HT1080 (cell line): ENCODE data around the gene PCDH9. TPM values are rescaled to one million over a fixed set of nuclear protein-coding genes. Genes with fewer than 3 reads are reported as not detected.

Experiments
- DNase-seq: peaks from one replicate; pipeline ENCODE4 v3.0.0-alpha.2; 2015; ENCODE audit warnings: low read depth
- total RNA-seq: library from RNA; depleted of rRNA; stranded (reverse); fragments of >200 nt; shearing (Covaris generic); gene quantifications from 2 replicates; pipeline ENCODE4 v1.2.3, GENCODE V29; 2014

Gene PCDH9
- total RNA-seq, 1 experiment from 2014 or later: 0.92 TPM

GRCh38 chr13:66585669-66586203 lies 644.4 kb downstream of the PCDH9 start:
- DNase-seq: no peak

- DNase-seq: no peak
Measured at GRCh38 chr13:66581675-66582074, 648.5 kb downstream of the PCDH9 start.

GRCh38 chr13:66578305-66578704 lies 651.8 kb downstream of the PCDH9 start:
- no peak for DNase-seq

GRCh38 chr13:66577358-66577757 lies 652.8 kb downstream of the PCDH9 start:
- no peak for DNase-seq

GRCh38 chr13:66576381-66576780 lies 653.8 kb downstream of the PCDH9 start:
- DNase-seq: no peak

- DNase-seq: peak; percentile 18
Measured at GRCh38 chr13:66574606-66575005, 655.5 kb downstream of the PCDH9 start.

GRCh38 chr13:66567899-66568612 lies 662.1 kb downstream of the PCDH9 start:
- DNase-seq: no peak

GRCh38 chr13:66565279-66565678 lies 664.9 kb downstream of the PCDH9 start:
- no peak for DNase-seq

- DNase-seq: peak; percentile 57
Measured at GRCh38 chr13:66563076-66563475, 667.1 kb downstream of the PCDH9 start.

GRCh38 chr13:66562054-66562453 lies 668.1 kb downstream of the PCDH9 start:
- DNase-seq: no peak

- DNase-seq: no peak
Measured at GRCh38 chr13:66560991-66561390, 669.1 kb downstream of the PCDH9 start.

- DNase-seq: no peak
Measured at GRCh38 chr13:66560189-66560588, 669.9 kb downstream of the PCDH9 start.

- DNase-seq: no peak
Measured at GRCh38 chr13:66559093-66559492, 671.0 kb downstream of the PCDH9 start.

- no peak for DNase-seq
Measured at GRCh38 chr13:66558506-66558905, 671.6 kb downstream of the PCDH9 start.

GRCh38 chr13:66557357-66557756 lies 672.8 kb downstream of the PCDH9 start:
- no peak for DNase-seq

GRCh38 chr13:66556306-66556705 lies 673.8 kb downstream of the PCDH9 start:
- no peak for DNase-seq

- DNase-seq: no peak
Measured at GRCh38 chr13:66553391-66553790, 676.7 kb downstream of the PCDH9 start.

- DNase-seq: no peak
Measured at GRCh38 chr13:66551128-66551527, 679.0 kb downstream of the PCDH9 start.

GRCh38 chr13:66547685-66548084 lies 682.5 kb downstream of the PCDH9 start:
- no peak for DNase-seq

GRCh38 chr13:66546534-66547379 lies 683.4 kb downstream of the PCDH9 start:
- no peak for DNase-seq

GRCh38 chr13:66543780-66544179 lies 686.4 kb downstream of the PCDH9 start:
- no peak for DNase-seq

GRCh38 chr13:66537417-66537816 lies 692.7 kb downstream of the PCDH9 start:
- no peak for DNase-seq
